Loucy (cell line): ENCODE data around the gene ARHGEF39.
"Not testable (repeated sequence)": the region's sequence is repeated elsewhere in the genome, so short reads cannot be mapped to it uniquely, and the experiment has no call there.

Experiments
- CTCF ChIP-seq: fragments of 200-600 bp; sonication (generic); conservative IDR thresholded peaks from 2 replicates; pipeline ENCODE4 v1.5.1; 2014; ENCODE audit warnings: mild to moderate bottlenecking, antibody characterized with exemption, low read length
- EZH2phosphoT487 ChIP-seq: fragments of 200-600 bp; IDR thresholded peaks from 2 replicates; pipeline ENCODE4 v1.6.1; 2018; ENCODE audit warnings: antibody characterized with exemption, mild to moderate bottlenecking, moderate library complexity, borderline replicate concordance

- TF ChIP-seq CTCF, EZH2phosphoT487: not testable (repeated sequence)
These were observed 52.9 kb downstream of the ARHGEF39 start for GRCh38 chr9:35612066-35612465.
